GM19438 (cell line): ENCODE results near the gene FHIT.

ENCODE experiments used
- ATAC-seq: cut with Tn5 transposase; IDR thresholded peaks from one replicate; pipeline ENCODE4 v1.9.1; 2021; ENCODE audit warnings: low read depth; ENCODE audit not compliant: unreplicated experiment

Gene FHIT

DNA sequence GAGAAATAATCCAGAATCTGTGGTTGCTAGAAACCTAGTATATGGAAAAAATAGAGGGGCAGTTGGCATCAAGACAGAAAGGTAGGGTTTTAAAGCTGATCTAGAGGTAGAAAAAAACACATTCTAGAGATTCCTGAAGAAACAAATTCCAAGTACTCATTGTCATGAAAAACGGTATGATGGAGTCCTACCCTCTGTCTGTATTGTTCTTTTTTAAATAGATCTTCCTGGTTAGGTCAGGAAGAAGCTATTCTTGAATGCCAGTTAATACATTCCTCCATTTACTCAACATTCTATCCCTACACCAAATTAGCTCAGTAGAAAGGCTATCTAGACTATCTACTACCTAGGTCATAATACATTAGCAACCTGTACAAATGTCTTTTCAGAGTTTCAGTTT lies 364.7 kb downstream of the FHIT start:
- no peak for ATAC-seq

DNA sequence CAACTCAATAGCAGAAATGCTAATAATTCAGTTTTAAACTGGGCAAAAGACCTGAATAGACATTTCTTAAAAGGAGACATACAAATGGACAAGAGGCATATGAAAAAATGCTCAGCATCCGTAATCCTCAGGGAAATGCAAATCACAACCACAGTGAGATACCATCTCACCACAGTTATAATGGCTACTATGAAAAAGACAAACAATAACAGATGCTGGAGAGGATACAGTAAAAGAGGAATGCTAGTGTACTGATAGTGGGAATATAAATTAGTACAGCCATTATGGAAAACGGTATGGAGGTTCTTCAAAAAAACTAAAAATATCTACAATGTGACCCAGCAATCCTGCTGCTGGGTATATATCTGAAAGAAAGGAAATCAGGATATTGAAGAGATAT lies 367.2 kb downstream of the FHIT start:
- no peak for ATAC-seq

DNA sequence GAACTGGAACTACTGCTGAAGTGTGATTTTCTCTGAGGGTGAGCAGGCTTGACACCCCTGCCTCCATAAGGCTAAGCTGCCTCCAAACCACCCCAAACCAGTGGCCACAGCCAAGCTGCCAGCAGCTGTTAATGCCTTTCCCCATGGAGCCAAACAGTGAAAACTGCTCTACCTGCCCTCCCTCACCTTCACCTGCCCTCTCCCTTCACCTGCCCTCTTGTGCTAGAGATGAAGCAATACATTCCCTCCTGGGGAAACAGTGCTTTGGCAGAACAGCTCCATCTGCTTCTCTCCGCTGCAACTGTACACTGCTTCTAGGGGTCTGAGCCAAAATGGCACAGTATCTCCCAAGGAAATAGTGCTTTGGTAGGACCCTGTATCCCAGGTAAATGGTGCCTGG lies 374.1 kb downstream of the FHIT start:
- ATAC-seq, result no peak

DNA sequence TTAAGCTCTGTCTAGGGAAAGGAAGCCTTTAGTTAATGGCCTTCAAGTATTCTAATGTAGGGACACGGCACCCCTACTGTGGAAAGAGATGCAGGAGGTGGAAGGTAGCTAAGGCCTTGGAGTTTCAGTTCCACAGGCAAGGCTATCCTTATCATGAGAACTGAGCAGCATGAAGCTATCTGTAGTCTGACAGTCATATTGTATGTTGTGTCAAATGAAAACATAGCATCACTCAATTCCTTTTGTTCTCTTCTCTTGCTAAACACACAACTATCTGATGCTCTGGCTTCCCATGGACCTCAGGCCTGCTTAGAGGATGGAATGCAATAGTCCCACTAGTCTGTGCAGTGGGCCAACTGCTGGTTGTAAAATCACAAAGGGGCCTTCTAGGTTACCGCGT lies 380.9 kb downstream of the FHIT start:
- ATAC-seq, result no peak

DNA sequence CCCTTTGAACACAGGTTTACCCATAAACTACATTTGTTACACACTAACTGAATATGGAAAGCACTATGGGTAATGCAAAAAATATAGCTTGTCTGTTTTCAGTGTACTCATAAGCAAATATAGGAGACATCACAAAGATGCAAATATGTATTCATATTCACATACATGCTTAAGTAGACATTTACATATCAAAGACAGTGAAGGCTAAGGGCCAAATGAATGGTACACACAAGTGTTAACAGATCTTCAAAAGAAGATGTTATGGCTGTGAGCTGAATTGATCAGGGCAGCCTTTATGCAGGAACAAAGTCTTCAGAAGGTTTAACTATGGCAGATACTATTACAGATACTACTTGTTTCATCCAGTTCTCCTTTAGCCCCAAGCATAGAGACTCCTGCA lies 384.1 kb downstream of the FHIT start:
- ATAC-seq, result no peak

DNA sequence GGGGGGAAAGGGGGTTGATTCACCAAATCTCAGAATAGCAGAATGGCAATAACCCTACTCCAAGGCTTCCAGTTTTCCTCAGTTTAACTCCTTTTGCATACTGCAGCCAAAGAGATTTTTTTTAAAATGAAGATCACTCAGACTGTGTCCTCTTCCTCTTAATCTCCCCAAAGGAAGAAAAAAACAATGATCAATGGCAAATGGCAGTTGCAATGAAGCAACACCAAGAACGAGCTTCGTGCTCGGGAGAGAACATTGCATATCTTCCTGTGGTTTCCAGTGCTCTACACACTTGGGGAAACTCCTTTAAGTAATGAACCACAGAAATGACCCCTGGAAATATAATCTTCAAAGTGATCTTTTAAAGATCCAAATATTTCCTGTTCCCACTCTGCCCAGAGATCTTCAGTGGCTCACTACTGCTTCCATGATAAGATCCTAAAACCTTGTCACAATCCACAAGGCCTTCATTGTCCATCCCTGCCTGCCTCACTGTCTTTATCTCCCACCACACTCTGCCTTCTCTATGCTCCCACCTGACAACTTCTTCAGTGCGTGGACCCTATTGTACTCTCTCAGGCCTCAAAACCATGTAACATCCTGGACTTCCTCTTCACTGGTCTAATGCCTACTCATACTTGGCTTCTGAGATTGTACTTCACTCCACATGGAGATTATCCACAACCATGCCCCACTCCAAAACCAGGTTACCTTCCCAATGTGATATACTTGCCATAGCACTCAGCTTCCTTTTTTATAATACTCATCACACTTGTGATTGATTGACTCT lies 394.8 kb downstream of the FHIT start:
- ATAC-seq, result no peak

DNA sequence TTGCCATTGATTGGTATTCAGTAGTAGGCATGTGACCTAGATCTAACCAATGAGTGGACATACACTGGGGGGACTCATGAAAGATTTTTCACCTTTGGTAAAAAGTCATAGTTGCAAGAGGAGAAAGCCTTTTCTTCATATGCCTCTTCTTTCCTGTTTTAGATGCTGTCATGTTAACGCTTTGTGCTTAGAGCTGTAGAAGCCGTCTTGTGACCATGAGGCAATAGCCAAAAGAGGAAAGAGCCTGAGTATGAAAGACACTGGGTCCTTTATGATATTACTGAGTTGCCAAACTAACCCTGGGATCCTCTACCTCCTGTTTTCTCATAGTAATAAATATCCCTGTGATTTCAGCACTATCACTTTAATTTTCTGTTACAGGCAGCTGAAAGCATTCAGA lies 396.0 kb downstream of the FHIT start:
- ATAC-seq, result no peak

DNA sequence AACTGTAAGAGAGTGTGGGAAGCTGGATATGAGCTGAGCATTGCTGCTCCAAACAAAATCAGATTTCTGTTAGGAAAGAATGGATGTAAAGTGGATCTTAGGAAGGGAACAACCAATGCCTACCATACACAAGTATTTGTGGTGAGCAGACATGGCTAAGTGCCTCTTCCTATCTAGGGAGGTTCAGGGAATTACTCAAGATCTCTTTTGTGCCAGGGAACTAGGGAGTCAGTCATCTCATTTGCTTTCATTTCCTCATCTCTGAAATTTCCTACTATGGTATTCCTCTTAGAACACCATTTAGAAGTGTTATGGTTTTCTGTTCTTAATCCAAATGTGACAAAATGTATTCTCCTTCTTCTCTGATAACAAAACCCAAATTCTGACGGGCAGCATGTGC lies 396.5 kb downstream of the FHIT start:
- no peak for ATAC-seq

DNA sequence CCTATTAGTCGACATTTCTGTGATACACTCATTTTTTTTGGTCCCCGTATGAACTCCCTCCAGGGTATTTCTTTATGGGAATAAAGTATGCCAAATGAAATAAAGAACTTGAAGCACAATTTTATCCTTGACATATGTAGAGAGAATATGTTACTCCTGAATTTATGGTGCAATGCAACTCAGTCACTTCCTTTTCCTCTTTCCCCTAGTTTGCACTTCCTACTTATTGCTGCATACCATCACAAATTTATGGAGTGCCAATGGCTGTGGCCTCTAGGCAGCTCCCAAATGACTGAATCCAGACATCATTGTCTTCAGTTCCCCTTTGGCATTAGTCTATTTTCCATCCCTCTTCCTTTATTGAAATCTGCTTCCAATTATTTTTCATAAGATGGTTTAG lies 403.5 kb downstream of the FHIT start:
- ATAC-seq, result no peak

DNA sequence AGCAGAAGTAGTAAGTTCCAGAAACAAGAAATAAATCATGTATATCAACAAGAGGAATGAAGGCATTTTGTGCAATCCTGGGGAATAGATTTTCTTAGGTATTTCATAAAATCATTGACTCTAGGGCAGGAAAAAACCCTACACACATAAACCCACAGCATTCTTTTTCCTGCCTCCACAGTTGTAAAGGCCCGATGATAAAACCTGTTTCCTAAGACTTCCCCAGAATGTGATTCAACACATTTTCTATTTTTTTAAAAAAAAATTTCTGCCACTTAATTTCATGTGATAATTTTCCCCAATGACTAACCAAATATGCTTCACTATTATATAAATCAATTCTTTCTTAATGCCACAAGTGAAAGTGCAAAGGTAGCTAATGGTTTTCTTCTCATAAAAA lies 407.0 kb downstream of the FHIT start:
- no peak for ATAC-seq

DNA sequence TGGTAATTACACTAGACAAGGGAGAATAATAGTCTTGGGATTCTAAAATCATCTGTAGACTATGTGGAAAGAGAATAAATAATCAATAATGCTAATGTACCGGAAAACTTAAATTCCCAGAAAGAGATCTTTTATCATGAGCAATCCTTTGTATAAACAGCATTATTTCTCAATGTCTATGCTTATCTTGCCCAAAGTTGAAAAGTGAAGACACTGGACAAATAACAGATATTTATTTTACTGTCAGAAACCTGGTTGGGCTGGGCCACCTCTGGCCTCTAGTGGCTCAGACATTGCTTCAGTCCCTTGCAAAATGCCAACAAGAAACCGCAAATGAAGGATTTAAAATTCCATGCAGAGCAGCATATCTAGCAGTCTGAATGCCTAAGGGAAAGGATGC lies 409.9 kb downstream of the FHIT start:
- no peak for ATAC-seq

DNA sequence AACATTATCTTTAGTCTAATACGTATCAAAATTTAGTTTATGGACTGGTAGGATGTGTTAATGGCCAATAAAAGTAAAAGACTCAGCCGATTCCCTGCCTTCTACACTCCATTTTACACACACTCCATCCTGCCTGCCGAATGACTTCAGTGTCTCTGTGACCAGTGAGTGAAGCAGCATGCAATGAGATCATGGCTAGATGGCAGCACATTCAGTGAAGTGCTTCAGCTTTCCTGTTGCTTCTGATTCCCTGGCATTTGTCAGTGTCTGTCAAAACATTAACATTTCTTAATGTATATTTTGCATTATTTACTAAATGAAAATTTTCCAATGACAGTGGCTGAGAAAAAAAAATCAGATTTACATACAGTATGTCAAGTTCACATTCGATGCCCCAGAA lies 412.0 kb downstream of the FHIT start:
- no peak for ATAC-seq

DNA sequence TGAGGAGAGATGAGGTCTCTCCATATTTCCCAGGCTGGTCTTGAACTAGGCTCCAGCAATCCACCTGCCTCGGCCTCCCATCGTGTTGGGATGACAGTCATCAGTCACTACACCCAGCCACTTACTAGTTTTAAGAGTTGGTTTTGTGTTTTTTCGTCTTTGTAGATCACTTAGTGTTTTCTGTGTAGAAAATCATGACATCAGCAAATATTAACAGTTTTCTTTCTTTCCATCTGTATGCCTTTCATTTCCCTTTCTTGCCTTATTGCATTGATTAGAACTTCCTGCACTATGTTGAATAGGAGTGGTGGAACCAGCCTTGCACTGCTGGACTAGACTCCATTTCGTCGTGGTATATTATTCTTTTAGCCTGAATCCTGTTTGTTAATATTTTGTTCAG lies 415.5 kb downstream of the FHIT start:
- ATAC-seq, result no peak

DNA sequence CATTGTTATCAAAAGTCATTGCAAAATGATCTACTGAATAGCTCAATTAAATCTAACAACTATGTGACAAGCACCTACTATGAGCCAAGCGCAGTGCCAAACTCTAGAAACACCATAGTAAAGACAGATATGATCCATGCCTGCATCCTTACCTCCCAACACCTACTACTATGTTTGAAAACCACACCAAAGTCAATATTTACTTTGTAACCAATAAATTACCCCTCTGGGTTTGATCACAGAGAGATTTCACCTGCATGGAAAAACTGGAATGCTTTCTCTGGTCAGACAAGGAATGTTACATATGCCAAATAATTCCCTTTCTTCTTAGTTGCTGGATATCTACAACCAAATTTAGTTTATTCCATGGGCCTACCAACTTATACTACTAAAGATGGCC lies 422.2 kb downstream of the FHIT start:
- no peak for ATAC-seq

DNA sequence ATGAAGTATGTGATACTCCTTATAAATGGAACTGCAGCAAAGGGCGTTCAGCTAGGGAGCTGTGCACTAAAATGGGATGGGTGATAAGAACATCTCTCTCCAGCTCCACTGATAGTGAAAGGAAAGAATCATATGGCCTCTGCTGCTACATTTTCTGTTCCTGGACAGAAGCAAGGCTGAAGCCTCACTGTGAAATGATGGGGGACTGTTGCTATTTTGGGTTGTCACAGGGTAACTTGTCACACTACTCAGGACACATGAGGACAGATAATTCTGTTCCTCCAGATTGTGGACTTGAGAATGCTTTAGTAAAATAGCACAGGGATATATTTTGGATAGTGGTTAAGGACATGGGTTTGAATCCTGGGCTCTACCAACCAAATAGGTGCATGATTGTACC lies 423.6 kb downstream of the FHIT start:
- ATAC-seq, result no peak

DNA sequence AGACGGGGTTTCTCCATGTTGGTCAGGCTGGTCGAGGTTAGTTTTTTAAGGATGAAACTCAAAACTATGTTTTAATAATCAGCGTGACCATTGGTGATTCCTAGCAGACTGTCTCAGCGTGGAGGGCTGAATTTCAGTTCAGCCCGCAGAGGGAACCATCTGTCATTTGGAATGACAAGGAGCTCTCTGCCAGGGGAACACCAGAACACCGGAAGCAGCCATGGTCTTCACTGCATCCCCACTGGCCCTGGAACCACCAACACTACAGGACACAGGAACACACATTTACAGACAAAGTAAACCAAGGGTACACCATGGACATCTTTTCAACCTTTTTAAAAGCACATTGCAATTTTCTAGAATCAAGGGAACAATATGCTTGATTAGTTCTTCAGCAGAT lies 424.7 kb downstream of the FHIT start:
- ATAC-seq, result no peak

DNA sequence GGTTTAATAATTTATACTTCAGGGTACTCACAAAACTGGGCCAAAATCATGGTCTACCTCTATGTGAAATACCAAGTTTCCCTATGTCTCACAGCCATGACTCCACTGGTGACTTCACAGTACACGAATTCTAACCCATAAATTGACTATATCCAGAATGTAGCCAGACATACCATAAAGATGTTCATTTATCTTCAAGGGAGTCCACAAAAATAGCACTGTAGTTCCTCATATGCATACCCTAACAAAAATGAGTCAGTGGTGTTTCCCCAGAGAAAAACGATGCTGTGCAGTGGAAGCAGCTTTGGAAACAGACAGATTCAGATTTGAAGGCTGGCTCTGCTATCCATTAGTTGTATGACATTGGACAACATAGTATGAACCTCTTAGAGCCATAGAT lies 438.8 kb downstream of the FHIT start:
- ATAC-seq, result no peak

DNA sequence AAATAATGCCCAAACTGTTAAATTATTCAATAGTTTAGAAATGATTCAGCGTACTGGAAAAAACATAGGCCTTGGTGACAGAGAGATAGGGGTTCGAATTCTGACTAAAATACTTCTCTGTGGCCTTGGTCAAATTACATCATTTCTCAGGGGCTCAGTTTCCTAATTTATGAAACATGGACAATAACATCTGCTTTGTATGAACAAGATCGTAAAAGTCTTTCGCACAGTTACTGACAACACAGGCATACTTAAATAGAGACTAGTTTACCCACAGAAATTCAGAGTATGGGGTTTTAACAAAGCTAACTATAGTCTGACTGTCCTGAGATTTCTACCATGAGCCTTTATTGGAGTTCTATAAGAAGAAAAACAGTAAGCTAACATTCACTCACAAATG lies 440.4 kb downstream of the FHIT start:
- no peak for ATAC-seq

DNA sequence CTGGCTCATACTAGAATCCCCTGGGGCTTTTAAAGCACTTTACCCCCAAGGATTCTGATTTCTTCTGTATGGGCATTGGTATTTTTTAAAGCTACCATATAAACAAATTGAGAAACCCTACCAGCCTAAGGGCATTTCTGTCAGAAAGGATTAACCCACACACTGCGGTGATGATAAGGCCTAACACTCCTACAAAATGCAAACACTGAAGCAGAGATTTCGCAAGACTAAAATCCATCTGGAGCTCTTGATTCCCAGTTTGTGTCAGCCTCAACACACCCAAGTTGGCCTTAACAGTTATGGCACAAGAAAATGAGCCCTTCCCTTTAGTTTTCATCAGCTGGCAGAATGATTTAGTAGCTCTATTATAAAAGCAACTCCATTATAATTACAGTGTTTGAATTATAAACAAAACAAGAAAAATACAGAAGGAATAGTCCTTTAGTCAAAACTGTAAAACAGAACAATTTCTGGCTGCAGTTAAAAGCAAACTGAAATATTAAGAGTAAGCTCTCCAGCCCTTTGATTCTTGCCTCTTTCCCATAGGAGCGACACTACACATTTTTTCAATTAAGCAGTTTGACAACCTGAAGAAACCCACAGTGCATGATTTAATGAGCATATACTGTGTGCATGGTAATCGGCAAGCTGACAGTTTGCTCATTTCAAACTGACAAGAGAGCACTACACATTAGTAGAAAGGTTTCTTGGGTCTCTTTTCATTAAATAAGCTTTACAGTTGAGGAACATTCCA lies 441.2 kb downstream of the FHIT start:
- no peak for ATAC-seq

DNA sequence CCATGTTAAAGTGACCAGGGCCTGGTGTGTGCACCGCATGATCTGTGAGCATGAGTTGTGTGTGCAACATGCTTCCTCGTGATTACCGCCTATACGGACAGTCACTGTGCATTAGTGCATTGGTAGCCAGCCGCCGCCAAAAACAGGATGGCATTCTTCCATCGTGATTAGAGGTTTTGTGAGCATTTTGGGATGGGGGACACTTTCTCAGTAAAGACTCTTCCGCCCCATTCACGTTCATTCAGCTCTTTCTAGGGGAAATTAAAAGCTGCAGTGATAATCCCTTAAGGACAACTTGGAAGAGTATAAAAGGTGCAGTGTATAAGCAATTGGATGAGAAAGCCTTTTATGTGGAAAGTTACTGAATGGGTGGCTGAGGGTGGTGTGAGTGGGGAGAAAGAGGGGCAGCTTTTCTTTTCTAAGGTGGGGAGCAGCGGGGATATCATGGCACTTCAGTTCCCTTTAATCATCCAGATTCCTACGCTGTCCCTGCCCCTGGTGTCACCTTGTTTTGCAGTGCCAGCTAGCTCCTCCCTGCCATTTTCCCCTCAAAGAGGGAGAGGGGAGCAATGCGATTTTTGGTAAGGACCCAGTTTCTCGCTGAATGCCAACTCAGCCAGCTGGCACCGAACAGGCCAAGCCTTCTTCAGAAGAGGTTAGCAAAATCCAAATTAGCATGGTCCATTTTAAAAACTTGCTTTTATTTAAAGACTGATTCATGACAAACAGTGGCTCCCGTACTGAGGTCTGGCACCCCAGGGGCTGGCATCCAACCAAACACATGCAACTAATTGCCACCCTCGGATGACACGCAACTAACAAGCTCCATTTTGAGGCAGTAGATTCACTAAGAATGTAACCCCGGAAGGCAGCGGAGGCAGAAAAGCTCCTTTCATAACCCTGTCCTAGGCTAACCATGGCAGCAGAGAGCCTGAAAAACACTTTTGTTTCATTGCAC lies 447.8 kb downstream of the FHIT start:
- no peak for ATAC-seq

DNA sequence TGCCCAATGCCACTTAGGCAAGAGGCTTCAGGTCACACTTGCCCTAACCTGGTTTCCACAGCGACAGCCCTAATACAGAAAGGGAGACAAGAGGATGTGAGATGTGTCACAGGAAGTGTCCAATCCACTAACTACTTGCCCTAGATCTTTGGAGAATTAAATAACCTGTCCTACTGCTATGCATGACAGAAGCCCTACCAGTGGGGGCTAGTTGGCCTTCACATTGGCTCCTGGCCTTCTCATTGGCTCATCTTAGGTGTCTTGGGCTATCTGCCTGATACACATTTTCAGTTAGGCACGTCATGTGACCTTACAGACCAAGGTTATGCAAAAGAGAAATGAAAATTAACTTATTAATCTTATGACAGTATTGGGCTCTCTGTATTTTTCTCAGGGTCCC lies 449.9 kb downstream of the FHIT start:
- ATAC-seq, result no peak
